Astrocyte (in vitro differentiated cells and primary cell): ENCODE results near the gene IL2RG. TPM values are rescaled to one million over a fixed set of nuclear protein-coding genes. Genes with fewer than 3 reads are reported as not detected.

Source experiments
- DNase-seq: peaks from one replicate; pipeline ENCODE4 v3.0.0-alpha.2; 2010; ENCODE audit warnings: low read depth
- FAIRE-seq: peaks from 2 replicates; lab custom pipeline; 2011; peaks lifted over from hg19 to GRCh38; lab: Jason Lieb, UNC
- H2AFZ ChIP-seq: 2 replicates; pipeline ENCODE4 v1.6.0; 2012; ENCODE audit warnings: low read depth, low read length, inconsistent platforms
- H3K27ac ChIP-seq: 2 replicates; pipeline ENCODE4 v1.5.1; 2011; ENCODE audit warnings: low read depth, low read length, inconsistent platforms
- H3K27me3 ChIP-seq: 2 replicates; pipeline ENCODE4 v1.6.0; 2011; ENCODE audit warnings: low read length, inconsistent platforms; ENCODE audit not compliant: insufficient read depth
- H3K36me3 ChIP-seq: 2 replicates; pipeline ENCODE4 v1.5.1; 2011; ENCODE audit warnings: low read length, inconsistent platforms; ENCODE audit not compliant: insufficient read depth
- H3K4me1 ChIP-seq: 2 replicates; pipeline ENCODE4 v1.5.1; 2011; ENCODE audit warnings: low read length, inconsistent platforms; ENCODE audit not compliant: insufficient read depth
- H3K4me2 ChIP-seq: 2 replicates; pipeline ENCODE4 v1.6.0; 2012; ENCODE audit warnings: low read length, inconsistent platforms
- H3K4me3 ChIP-seq: 2 replicates; pipeline ENCODE4 v1.5.1; 2011; ENCODE audit warnings: low read depth, mild to moderate bottlenecking, low read length, inconsistent platforms; ENCODE audit not compliant: insufficient read depth
- H3K79me2 ChIP-seq: 2 replicates; pipeline ENCODE4 v1.6.0; 2012; ENCODE audit warnings: mild to moderate bottlenecking, low read length, inconsistent platforms; ENCODE audit not compliant: insufficient read depth
- H3K9ac ChIP-seq: 2 replicates; pipeline ENCODE4 v1.6.0; 2012; ENCODE audit warnings: mild to moderate bottlenecking, low read length, inconsistent platforms
- H3K9me3 ChIP-seq: 2 replicates; pipeline ENCODE4 v1.5.1; 2012; ENCODE audit warnings: low read depth, mild to moderate bottlenecking, low read length, inconsistent platforms; ENCODE audit not compliant: insufficient read depth
- H4K20me1 ChIP-seq: 2 replicates; pipeline ENCODE4 v1.6.0; 2012; ENCODE audit warnings: low read length, inconsistent platforms; ENCODE audit not compliant: insufficient read depth
- H3K27ac Mint-ChIP-seq: one replicate; pipeline ENCODE4 v1.8.0; 2021; ENCODE audit warnings: mild to moderate bottlenecking, mixed read lengths; ENCODE audit not compliant: unreplicated experiment
- H3K27me3 Mint-ChIP-seq: one replicate; pipeline ENCODE4 v1.8.0; 2021; ENCODE audit warnings: low read depth, mixed read lengths; ENCODE audit not compliant: unreplicated experiment
- H3K36me3 Mint-ChIP-seq: one replicate; pipeline ENCODE4 v1.8.0; 2021; ENCODE audit warnings: low read depth, mixed read lengths; ENCODE audit not compliant: unreplicated experiment
- H3K4me1 Mint-ChIP-seq: one replicate; pipeline ENCODE4 v1.8.0; 2021; ENCODE audit warnings: low read depth, mixed read lengths; ENCODE audit not compliant: unreplicated experiment
- H3K4me3 Mint-ChIP-seq: one replicate; pipeline ENCODE4 v1.8.0; 2021; ENCODE audit warnings: mild to moderate bottlenecking, moderate library complexity, mixed read lengths; ENCODE audit not compliant: unreplicated experiment
- H3K9me3 Mint-ChIP-seq: one replicate; pipeline ENCODE4 v1.8.0; 2021; ENCODE audit warnings: mild to moderate bottlenecking, mixed read lengths; ENCODE audit not compliant: unreplicated experiment
- CTCF ChIP-seq: IDR thresholded peaks from 2 replicates; pipeline ENCODE4 v1.5.1; 2011; ENCODE audit warnings: low read depth, mild to moderate bottlenecking, inconsistent platforms, low read length, moderate library complexity; ENCODE audit not compliant: insufficient read depth
- EZH2 ChIP-seq: IDR thresholded peaks from 2 replicates; pipeline ENCODE4 v1.6.1; 2012; ENCODE audit warnings: mild to moderate bottlenecking, low read length, inconsistent platforms; ENCODE audit not compliant: insufficient read depth
- total RNA-seq: library from RNA; stranded (reverse); gene quantifications from 2 replicates; pipeline ENCODE4 v1.2.1, GENCODE V29; 2021

IL2RG gene
- total RNA-seq, 1 donor from 2014 or later, result 0.59 TPM

GRCh38 chrX:71128166-71128833 lies 16.9 kb upstream of the IL2RG start:
- Histone ChIP-seq H3K4me1 (peaks cover 7% of the 10 kb centered on the region), H3K27me3 (no peaks in the 10 kb centered on the region), H3K4me2 (no peak overlapping the region), H2AFZ (no peak overlapping the region), H3K79me2 (no peaks in the 10 kb centered on the region), H3K27ac (no peak overlapping the region), H4K20me1 (no peaks in the 10 kb centered on the region), H3K9ac (no peak overlapping the region), H3K36me3 (peaks cover 26% of the 10 kb centered on the region), H3K9me3 (no peaks in the 10 kb centered on the region), H3K4me3 (no peak overlapping the region)
- peaks cover 17% of the 10 kb centered on the region for H3K4me1 Mint-ChIP-seq
- peaks cover 16% of the 10 kb centered on the region for H3K36me3 Mint-ChIP-seq
- FAIRE-seq (no peak), DNase-seq (peak; percentile 9)
- peak overlapping the region; percentile 88 for H3K27ac Mint-ChIP-seq
- TF ChIP-seq EZH2 (no peak), CTCF (no peak)
- no peaks in the 10 kb centered on the region for H3K9me3 Mint-ChIP-seq
- H3K27me3 Mint-ChIP-seq, result no peaks in the 10 kb centered on the region
- peak overlapping the region; percentile 43 for H3K4me3 Mint-ChIP-seq

GRCh38 chrX:71118985-71119535 lies 7.7 kb upstream of the IL2RG start:
- Histone ChIP-seq H3K27me3 (no peaks in the 10 kb centered on the region), H3K9me3 (no peaks in the 10 kb centered on the region), H3K9ac (peak overlapping the region; percentile 90), H3K4me1 (peaks cover 8% of the 10 kb centered on the region), H3K36me3 (peaks cover 6% of the 10 kb centered on the region), H3K4me2 (peak overlapping the region; percentile 89), H4K20me1 (no peaks in the 10 kb centered on the region), H3K79me2 (peaks cover 13% of the 10 kb centered on the region), H2AFZ (no peak overlapping the region), H3K27ac (no peak overlapping the region), H3K4me3 (peak overlapping the region; percentile 63)
- Mint-ChIP-seq H3K27ac (no peak overlapping the region), H3K4me3 (peak overlapping the region; percentile 85), H3K4me1 (no peaks in the 10 kb centered on the region), H3K27me3 (no peaks in the 10 kb centered on the region), H3K36me3 (peaks cover 2% of the 10 kb centered on the region), H3K9me3 (no peaks in the 10 kb centered on the region)
- TF ChIP-seq EZH2 (no peak), CTCF (no peak)
- DNase-seq (no peak), FAIRE-seq (no peak)
